CD4-positive, alpha-beta T cell (primary cell): Measurements from ENCODE around the gene HAUS6. TPM values are rescaled to one million over a fixed set of nuclear protein-coding genes. Genes with fewer than 3 reads are reported as not detected.
"Not testable (repeated sequence)": the region's sequence is repeated elsewhere in the genome, so short reads cannot be mapped to it uniquely, and the experiment has no call there.

Source experiments
- ATAC-seq: fragments of 200-7000 bp; cut with Tn5 transposase; one replicate; pipeline ENCODE4 v1.10.0; 2022; ENCODE audit warnings: mild to moderate bottlenecking; ENCODE audit not compliant: poor library complexity
- CTCF ChIA-PET: fragments of 350-600 bp; sonication (Branson Sonifier 250); formaldehyde crosslinking; loops from one replicate; lab custom pipeline; 2021; ENCODE audit warnings: antibody characterized with exemption, inconsistent platforms; lab: Charles Lee
- POLR2A ChIA-PET: fragments of 350-600 bp; sonication (Branson Sonifier 250); formaldehyde crosslinking; loops from one replicate; lab custom pipeline; 2021; ENCODE audit warnings: antibody characterized with exemption, inconsistent platforms; lab: Charles Lee
- DNase-seq, 14 experiments: peaks; one replicate each; pipeline ENCODE4 v3.0.0-alpha.2; 2013 to 2020; ENCODE audit warnings: mixed read lengths in 2 of 14
- H3K27ac ChIP-seq, 2 donors: one replicate each; pipeline versions ENCODE4 v1.5.1 to v1.7.0; 2013; ENCODE audit warnings: low read length in 2 of 2, low read depth in 1 of 2, mild to moderate bottlenecking in 1 of 2
- H3K27me3 ChIP-seq, 2 experiments: 1 replicate in 1 of 2; 2 replicates in 1 of 2; pipeline versions ENCODE4 v1.6.1 to v1.7.0; 2013; ENCODE audit warnings: low read length in 2 of 2, control low read depth in 1 of 2, mild to moderate bottlenecking in 1 of 2, moderate library complexity in 1 of 2; ENCODE audit not compliant: insufficient read depth in 2 of 2, control insufficient read depth in 1 of 2
- H3K36me3 ChIP-seq: one replicate; pipeline ENCODE4 v1.6.1; 2013; ENCODE audit warnings: low read length, control low read depth; ENCODE audit not compliant: insufficient read depth
- H3K4me1 ChIP-seq: one replicate; pipeline ENCODE4 v1.6.1; 2013; ENCODE audit warnings: low read length, control low read depth; ENCODE audit not compliant: insufficient read depth
- H3K4me3 ChIP-seq: one replicate; pipeline ENCODE4 v1.5.1; 2013; ENCODE audit warnings: mild to moderate bottlenecking, low read length, moderate library complexity
- H3K9me3 ChIP-seq, 2 experiments: 1 replicate in 1 of 2; 2 replicates in 1 of 2; pipeline versions ENCODE4 v1.6.1 to v1.7.0; 2013; ENCODE audit warnings: low read length in 2 of 2, mild to moderate bottlenecking in 2 of 2, control low read depth in 1 of 2, moderate library complexity in 1 of 2; ENCODE audit not compliant: control insufficient read depth in 1 of 2, insufficient read depth in 1 of 2
- H3K27ac Mint-ChIP-seq: one replicate; pipeline ENCODE4 v1.8.0; 2020; ENCODE audit warnings: mixed read lengths
- H3K27me3 Mint-ChIP-seq: one replicate; pipeline ENCODE4 v1.8.0; 2021; ENCODE audit warnings: mixed read lengths
- H3K36me3 Mint-ChIP-seq: one replicate; pipeline ENCODE4 v1.8.0; 2021; ENCODE audit warnings: low read depth, mixed read lengths
- H3K4me1 Mint-ChIP-seq: one replicate; pipeline ENCODE4 v1.8.0; 2021; ENCODE audit warnings: low read depth, mixed read lengths
- H3K4me3 Mint-ChIP-seq: one replicate; pipeline ENCODE4 v1.8.0; 2020; ENCODE audit warnings: mild to moderate bottlenecking, mixed read lengths
- H3K9me3 Mint-ChIP-seq: one replicate; pipeline ENCODE4 v1.8.0; 2020; ENCODE audit warnings: mixed read lengths
- intact Hi-C, 2 experiments: fragments of 100-400 bp; cut with DNase I in 1 of 2; cut with micrococcal nuclease in 1 of 2; formaldehyde crosslinking; loops; one replicate each; pipeline versions ENCODE4 v1.15.1 to v1.9.0; 2023 to 2025; cut with DNase I, micrococcal nuclease
- total RNA-seq, 174 experiments: library from RNA in 2 of 174; stranded (reverse) in 2 of 174; gene quantifications; one replicate each; pipeline ENCODE4 v1.2.3 and lab custom pipeline; 2021 to 2026
- TF ChIP-seq, protein P1 (sequence below): fragments of 200-600 bp; IDR thresholded peaks from one replicate; pipeline ENCODE4 v1.8.0; 2022; ENCODE audit warnings: antibody characterized with exemption, mild to moderate bottlenecking

Gene HAUS6
- total RNA-seq, 2 experiments from 2014 or later: 14.9 to 17.2 TPM

DNA sequence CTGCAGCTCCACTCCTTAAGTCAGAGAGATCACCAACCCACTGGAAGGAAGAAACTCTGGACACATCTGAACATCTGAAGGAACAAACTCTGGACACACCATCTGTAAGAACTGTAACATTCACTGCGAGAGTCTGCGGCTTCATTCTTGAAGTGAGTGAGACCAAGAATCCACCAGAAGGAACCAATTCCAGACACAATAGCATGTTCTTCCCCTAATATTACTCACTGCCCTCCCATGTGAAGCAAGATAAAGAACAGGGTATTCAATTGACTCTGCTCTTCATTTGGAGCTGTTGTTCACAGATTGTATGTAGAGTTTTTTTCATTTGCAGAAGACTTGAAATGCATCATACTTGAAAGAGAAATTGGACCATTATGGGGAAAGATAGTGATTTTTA lies 80.5 kb downstream of the HAUS6 start:
- CTCF ChIA-PET: no interaction called here
- H3K36me3 Mint-ChIP-seq: no peaks in the 10 kb centered on the region
- DNase-seq (no peak), ATAC-seq (no peak)
- no peaks in the 10 kb centered on the region for H3K9me3 ChIP-seq
- H3K36me3 ChIP-seq: no peaks in the 10 kb centered on the region
- no peak overlapping the region for H3K27ac ChIP-seq
- intact Hi-C loops: loop anchor here in 1 of 2 experiments (10.0 kb wide), 1 partner anchor 1487 kb away; no protein-coding TSS in a partner anchor
- no peak overlapping the region for H3K4me3 ChIP-seq
- H3K27ac Mint-ChIP-seq: no peak overlapping the region
- no peaks in the 10 kb centered on the region for H3K27me3 ChIP-seq
- H3K4me1 Mint-ChIP-seq: no peaks in the 10 kb centered on the region
- no peaks in the 10 kb centered on the region for H3K4me1 ChIP-seq
- H3K27me3 Mint-ChIP-seq: peaks cover 18% of the 10 kb centered on the region
- POLR2A ChIA-PET: no interaction called here
- H3K9me3 Mint-ChIP-seq: no peaks in the 10 kb centered on the region
- TF ChIP-seq, protein P1, sequence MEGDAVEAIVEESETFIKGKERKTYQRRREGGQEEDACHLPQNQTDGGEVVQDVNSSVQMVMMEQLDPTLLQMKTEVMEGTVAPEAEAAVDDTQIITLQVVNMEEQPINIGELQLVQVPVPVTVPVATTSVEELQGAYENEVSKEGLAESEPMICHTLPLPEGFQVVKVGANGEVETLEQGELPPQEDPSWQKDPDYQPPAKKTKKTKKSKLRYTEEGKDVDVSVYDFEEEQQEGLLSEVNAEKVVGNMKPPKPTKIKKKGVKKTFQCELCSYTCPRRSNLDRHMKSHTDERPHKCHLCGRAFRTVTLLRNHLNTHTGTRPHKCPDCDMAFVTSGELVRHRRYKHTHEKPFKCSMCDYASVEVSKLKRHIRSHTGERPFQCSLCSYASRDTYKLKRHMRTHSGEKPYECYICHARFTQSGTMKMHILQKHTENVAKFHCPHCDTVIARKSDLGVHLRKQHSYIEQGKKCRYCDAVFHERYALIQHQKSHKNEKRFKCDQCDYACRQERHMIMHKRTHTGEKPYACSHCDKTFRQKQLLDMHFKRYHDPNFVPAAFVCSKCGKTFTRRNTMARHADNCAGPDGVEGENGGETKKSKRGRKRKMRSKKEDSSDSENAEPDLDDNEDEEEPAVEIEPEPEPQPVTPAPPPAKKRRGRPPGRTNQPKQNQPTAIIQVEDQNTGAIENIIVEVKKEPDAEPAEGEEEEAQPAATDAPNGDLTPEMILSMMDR: no peak
- no peak overlapping the region for H3K4me3 Mint-ChIP-seq

DNA sequence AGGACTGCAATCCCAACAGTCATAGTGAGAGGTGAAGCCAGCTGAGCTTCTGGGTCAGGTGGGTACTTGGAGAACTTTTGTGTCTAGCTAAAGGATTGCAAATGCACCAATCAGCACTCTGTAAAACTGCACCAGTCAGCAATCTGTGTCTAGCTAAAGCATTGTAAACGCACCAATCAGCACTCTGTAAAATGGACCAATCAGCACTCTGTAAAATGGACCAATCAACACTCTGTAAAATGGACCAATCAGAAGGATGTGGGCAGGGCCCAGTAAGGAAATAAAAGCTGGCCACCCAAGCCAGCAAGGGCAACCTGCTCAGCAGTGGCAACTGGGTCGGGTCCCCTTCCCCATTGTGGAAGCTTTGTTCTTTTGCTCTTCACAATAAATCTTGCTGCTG lies 81.1 kb downstream of the HAUS6 start:
- H3K4me3 ChIP-seq, H3K27me3 ChIP-seq, H3K27ac Mint-ChIP-seq, ATAC-seq, DNase-seq, H3K4me1 Mint-ChIP-seq, H3K36me3 Mint-ChIP-seq, H3K9me3 ChIP-seq, H3K36me3 ChIP-seq, POLR2A ChIA-PET, CTCF ChIA-PET, H3K4me1 ChIP-seq, H3K27ac ChIP-seq, H3K9me3 Mint-ChIP-seq, H3K4me3 Mint-ChIP-seq: not testable (repeated sequence)
- intact Hi-C loops: loop anchor here in 1 of 2 experiments (10.0 kb wide), 1 partner anchor 1487 kb away; no protein-coding TSS in a partner anchor
- H3K27me3 Mint-ChIP-seq: peaks cover 15% of the 10 kb centered on the region

DNA sequence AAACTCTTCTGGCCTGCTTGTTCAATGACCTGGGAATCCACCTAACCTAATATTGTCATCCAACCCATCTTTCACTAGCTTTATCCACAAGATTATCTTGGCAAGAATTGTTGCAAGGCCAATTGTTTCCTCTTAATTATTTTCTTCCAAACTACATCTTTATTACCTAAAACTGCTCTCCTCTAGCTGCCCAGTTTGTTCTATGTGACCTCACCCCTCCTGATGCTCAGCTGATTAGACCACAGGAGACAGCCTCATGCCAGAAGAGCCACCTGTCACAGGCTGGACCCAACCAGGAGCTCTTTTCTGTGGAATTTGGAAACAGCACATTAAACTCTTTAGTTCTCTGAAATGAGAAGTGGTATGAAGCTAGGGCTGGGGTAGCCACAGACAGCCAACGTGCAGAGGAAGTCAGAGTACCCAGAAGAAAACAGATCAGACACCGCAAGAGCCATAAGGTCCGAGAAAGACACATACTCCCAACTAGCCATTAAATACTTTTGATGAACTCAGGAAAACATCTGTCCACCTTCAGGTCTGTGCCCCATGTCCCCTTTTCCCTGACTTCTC lies 81.7 kb downstream of the HAUS6 start:
- Mint-ChIP-seq H3K4me3 (no peak overlapping the region), H3K27me3 (peaks cover 13% of the 10 kb centered on the region), H3K36me3 (no peaks in the 10 kb centered on the region), H3K27ac (no peak overlapping the region), H3K4me1 (no peaks in the 10 kb centered on the region), H3K9me3 (no peaks in the 10 kb centered on the region)
- Histone ChIP-seq H3K9me3 (no peaks in the 10 kb centered on the region), H3K27ac (no peak overlapping the region), H3K4me1 (no peaks in the 10 kb centered on the region), H3K27me3 (no peaks in the 10 kb centered on the region), H3K36me3 (no peaks in the 10 kb centered on the region), H3K4me3 (no peak overlapping the region)
- intact Hi-C loops: loop anchor here in 1 of 2 experiments (10.0 kb wide), 1 partner anchor 1486 kb away; no protein-coding TSS in a partner anchor
- TF ChIP-seq, protein P1: no peak
- DNase-seq (no peak), ATAC-seq (no peak)
- ChIA-PET CTCF (no interaction called here), POLR2A (no interaction called here)

DNA sequence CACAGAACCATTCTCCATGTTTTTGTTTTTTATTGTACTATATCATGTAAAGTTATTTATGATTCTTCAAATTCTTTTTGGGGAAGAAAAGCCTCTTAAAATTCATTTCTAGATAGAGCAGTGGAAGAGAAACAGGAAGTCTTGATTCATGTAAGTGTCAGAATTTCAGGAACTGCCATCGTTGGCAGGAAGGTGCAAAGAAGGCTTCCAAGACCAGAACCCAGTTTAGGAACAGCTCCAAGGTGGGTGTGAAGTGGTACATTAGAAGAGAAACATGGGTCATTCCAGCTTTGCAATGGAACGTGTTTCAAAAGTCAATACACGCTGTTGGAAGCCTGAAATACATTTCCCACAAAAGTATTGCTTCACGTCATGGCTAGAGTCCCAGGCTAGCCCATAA lies 84.5 kb downstream of the HAUS6 start:
- no peaks in the 10 kb centered on the region for H3K36me3 ChIP-seq
- H3K27me3 ChIP-seq: no peaks in the 10 kb centered on the region
- ATAC-seq (no peak), DNase-seq (no peak)
- H3K4me3 Mint-ChIP-seq: no peak overlapping the region
- peaks cover 12% of the 10 kb centered on the region for H3K27me3 Mint-ChIP-seq
- intact Hi-C loops: no loop called here
- no peak overlapping the region for H3K27ac Mint-ChIP-seq
- H3K4me1 Mint-ChIP-seq: no peaks in the 10 kb centered on the region
- H3K36me3 Mint-ChIP-seq: no peaks in the 10 kb centered on the region
- ChIA-PET POLR2A (no interaction called here), CTCF (interaction anchor here (0.6 kb wide), 1 partner anchor 462 kb away, joined by 3 read pairs; no protein-coding TSS in a partner anchor)
- H3K9me3 ChIP-seq: no peaks in the 10 kb centered on the region
- H3K4me3 ChIP-seq: no peak overlapping the region
- TF ChIP-seq, protein P1: no peak
- H3K9me3 Mint-ChIP-seq: no peaks in the 10 kb centered on the region
- no peak overlapping the region for H3K27ac ChIP-seq
- H3K4me1 ChIP-seq: no peaks in the 10 kb centered on the region
